GM18508 (cell line): ENCODE measurements around the gene SRGAP1.

ENCODE experiments used
- ATAC-seq: cut with Tn5 transposase; IDR thresholded peaks from one replicate; pipeline ENCODE4 v1.9.1; 2021; ENCODE audit warnings: moderate number of reproducible peaks; ENCODE audit not compliant: insufficient read depth, unreplicated experiment

Gene SRGAP1

DNA sequence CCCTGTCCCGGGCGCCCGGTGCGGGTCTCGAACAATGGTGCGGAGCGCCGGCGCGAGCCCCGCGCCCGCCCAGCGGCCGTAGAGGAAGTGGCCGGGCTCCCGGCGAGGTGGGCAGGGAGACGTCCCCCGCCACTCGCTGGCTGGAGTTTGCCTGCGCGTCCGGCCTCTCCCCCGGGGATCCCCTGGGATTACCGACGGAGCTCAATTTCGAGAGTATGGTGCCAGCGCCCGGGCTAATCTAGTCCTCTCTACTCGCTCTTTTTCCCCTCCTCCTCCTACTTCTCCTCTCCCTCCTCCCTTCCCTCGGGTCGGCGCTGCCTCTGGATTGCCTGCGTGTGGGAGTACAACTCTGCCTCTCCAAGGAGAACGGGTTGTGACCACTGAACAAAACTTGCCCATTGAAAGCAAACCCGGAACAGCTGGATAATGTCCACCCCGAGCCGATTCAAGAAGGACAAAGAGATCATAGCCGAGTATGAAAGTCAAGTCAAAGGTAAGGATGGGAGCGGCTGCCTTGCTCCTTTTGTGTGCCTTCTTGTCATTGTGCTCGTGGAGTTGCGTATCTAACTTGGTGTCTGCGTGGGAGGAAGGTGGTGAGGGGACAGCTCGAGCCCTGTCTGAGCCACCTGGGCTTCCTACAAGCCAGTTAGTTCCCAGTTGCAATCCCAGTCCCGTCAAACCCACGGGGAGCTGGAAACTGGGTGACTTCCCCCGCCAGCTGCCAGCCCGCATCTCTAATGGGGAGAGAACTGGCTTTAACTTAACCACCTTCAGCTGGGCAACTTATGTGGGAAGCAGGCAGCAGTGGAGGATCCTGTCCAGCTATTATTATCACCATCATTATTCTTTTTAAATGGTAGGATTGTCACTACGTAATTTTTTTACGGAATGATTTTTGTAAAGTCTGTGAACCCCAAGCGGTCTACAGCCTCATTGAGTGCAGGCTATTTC is at the start of gene SRGAP1:
Gene SRGAP1 (plus strand): TSS at position 310 of the 951 bp plus-strand sequence. CDS start 117 bp downstream, at position 427.
- ATAC-seq = no peak

DNA sequence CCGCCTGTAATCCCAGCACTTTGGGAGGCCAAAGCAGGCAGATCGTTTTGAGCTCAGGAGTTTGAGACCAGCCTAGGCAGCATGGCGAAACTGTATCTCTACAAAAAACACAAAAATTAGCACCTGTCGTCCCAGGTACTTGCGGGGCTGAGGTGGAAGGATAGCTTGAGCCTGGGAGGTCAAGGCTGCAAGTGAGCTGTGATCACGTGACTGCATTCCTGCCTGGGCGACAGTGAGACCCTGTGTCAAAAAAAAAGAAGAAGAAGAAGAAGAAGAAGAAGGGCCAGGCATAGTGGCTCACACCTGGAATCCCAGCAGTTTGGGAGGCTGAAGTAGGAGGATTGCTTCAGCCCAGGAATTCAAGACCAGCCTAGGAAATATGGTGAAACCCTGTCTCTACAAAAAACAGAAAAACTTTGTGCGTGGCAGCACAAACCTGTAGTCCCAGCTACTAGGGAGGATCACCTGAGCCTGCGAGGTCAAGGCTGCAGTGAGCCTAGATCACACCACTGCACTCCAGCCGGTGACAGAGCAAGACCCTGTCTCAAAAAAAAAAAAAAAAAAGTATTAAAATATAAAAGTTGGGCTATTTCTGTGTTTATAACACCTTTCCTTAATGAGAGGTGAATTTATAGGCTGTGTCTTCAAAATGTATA is 49.3 kb upstream of the SRGAP1 start:
- no peak for ATAC-seq

DNA sequence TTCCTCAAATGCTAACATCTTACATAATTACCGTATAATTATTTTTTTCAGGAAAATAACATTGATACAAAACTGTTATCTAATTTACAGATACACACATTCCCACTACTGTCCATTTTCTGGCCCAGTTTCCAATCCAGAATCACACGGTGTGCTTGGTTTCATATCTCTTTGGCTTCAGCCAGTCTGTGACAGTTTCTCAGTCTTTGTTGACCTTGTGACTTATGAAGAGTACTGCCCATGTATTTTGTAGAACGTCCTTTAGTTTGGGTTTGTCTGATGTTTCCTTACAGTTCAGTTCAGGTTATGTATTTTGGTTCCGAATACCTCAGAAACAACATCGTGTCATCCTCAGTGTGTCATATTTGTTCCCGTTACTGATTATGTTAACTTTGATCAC is 48.6 kb upstream of the SRGAP1 start:
- ATAC-seq = no peak

DNA sequence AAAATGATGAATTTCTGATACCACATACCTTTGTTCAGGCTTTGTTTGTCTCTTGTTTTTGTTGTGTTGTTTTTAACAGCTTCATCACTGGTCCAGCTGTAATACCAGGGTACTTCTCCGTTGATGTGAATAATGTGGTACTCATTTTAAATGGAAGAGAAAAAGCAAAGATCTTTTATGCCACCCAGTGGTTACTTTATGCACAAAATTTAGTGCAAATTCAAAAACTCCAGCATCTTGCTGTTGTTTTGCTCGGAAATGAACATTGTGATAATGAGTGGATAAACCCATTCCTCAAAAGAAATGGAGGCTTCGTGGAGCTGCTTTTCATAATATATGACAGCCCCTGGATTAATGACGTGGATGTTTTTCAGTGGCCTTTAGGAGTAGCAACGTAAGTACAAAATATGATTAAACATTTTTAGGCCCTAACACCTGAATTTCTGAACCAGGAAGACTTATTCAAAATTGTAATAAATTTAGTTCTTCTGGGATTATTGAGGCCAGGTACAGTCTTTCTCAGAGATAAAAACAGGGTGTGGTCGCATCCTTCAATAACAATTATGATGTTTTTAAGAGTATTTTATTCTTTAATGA is 42.4 kb upstream of the SRGAP1 start:
- no peak for ATAC-seq

DNA sequence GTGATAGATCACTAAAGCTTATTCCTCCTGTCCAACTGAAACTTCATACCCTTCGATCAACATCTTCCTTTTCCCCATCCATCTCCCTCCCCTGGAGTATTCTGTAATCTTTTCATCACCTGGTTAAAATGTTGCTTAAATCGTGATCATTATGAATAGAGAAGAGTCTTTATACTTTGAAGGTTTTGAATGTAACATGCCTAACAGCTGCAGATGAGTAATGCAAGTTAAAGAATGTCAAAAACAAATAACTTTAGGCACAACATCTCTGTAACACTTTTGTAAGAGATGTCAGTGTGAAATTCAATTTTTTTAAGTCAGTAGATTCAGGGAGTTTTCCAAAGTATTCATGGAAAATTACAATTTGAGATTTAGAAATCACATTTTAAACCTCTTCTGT is 39.8 kb upstream of the SRGAP1 start:
- no peak for ATAC-seq

DNA sequence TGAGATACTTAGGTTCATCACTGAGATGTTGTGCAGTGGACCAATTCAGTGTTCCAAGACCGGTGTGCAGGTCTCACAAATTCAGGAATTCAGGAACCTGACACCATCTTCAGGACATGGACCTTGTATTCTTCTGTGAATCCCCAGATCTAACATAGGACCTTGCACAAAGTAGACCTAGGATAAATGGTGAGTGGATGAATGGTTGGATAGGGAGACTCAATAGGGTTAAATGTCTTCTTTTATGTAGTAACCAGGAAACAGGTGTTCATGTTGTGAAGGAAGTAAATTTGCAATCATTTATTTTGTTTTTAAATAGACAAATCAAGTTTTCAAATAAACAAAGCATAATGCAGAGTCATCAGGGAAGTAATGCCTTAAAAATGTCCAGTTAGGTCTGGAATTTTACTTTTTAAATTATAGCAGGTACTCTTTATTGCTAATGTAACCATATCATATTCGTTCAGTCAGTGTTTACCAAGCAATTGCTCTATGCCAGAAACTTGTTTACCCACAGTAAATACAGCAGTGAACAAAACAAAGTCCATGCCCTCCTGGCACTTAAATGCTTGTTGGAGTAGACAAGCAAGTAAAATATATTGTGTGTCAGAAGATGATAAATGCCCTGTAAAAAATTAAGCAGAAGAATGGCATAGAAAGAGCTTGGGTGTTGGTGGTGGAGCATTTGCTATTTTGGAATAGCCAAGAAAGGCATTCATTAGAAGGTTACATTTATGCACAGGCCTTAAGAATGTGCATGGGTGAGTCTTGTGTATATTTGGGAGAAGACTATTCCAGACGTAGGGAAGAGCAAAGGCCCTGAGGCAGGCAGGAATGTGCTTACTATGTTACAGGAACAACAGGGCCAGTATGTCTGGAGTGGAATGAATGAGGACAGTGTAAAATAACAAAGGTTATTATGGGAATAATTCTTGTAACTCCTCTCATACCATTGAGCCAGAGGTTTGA is 38.5 kb upstream of the SRGAP1 start:
- ATAC-seq = no peak

DNA sequence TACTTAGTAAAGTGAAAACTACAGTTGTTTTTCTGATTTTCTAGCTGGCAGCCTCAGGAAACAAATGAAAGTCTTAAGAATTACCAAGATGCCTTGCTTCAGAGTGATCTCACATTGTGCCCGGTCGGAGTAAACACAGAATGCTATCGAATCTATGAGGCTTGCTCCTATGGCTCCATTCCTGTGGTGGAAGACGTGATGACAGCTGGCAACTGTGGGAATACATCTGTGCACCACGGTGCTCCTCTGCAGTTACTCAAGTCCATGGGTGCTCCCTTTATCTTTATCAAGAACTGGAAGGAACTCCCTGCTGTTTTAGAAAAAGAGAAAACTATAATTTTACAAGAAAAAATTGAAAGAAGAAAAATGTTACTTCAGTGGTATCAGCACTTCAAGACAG is 35.9 kb upstream of the SRGAP1 start:
- no peak for ATAC-seq

DNA sequence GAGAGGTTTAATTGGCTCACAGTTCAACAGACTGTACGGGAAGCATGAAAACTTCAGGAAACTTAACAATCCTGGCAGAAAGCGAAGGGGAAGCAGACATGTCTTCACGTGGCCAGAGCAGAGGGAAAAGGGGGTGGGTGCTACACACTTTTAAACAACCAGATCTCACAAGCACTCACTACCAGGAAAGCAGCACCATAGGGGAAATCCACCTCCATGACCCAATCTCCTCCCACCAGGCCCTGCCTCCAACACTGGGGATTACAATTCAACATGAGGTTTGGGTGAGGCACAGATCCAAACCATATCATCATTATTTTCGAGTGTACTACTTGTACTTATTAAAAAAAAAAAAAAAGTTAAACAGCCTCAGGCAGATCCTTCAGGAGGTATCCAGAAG is 34.9 kb upstream of the SRGAP1 start:
- no peak for ATAC-seq

DNA sequence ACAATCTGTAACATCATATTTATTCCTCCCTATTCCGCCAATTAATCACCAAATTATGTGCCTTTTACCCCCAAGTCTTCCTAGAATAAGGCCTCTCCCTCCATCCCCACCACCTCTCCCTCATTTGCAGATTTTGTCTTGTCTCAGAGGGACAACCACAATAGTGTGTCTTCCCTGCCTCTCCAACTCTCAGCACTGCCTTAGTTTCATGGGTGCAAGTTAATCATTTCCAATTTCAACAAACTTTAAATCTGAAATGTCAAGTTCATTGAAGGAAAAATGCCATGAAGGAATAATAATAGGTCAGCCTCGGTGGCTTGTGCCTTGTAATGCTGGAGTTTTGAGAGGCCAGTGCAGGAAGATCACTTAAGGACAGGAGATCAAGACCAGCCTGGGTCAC is 33.2 kb upstream of the SRGAP1 start:
- ATAC-seq = no peak

DNA sequence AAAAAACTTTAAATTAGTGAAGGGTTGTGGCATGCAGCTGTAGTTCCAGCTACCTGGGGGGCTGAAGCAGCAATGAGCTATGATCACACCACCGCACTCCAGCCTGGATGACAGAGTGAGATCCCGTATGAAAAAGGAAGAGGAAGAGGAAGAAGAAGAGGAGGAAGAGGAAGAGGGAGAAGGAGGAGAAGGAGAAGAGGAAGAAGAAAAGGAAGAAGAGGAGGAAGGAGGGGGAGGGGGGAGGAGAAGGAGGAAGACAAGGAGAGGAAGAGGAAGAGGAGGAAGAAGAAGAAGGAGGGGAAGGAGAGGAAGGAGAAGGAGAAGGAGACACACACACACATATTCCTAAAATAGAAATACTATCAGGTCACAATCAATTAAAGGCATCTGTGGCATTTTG is 32.7 kb upstream of the SRGAP1 start:
- no peak for ATAC-seq

DNA sequence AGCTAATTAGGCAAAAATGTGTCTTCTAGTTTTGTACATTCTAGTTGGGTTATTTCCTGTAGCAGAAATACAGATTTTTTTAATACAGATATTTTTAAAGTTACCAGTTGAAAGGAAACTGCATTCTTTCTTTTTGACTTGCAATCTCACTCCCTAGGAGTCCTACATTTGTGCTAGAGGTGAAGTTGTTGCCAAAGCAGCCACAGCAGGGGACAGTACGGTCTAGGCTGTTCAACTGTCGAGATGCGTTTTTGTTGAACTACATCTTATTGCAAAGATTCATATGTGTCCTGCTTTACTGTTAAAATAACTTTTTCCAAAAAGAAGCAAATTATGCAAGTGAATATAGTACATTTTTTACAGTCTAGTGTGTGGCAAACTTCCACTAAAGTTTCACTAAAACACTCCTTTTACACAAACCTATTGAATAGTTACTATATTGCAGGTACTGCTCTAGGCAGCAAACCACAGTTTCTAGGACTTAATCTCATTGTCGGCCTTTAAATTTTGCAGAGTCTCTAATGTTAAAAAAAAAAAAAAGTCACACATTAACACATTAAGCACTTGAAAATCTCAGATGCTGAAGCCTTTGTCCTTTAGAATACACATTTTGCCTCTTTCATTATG is 30.2 kb upstream of the SRGAP1 start:
- no peak for ATAC-seq

DNA sequence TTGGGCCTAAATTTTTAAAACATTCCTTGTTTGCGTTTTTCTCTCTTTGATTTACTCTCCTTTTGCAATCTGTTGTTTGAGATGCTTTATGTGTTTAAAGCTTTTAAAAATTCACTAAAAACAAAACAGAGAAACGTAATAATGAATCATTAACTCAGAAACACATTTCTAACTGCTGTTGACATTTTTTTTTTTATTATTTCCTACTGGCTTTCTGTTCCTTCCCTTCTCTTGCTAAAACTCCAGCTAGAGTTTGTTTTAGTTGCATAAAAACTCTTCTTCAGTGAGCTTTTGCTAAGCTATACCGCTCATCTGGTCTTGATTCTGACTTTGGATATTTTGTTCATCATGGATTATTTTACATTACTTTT is 29.0 kb upstream of the SRGAP1 start:
- no peak for ATAC-seq

DNA sequence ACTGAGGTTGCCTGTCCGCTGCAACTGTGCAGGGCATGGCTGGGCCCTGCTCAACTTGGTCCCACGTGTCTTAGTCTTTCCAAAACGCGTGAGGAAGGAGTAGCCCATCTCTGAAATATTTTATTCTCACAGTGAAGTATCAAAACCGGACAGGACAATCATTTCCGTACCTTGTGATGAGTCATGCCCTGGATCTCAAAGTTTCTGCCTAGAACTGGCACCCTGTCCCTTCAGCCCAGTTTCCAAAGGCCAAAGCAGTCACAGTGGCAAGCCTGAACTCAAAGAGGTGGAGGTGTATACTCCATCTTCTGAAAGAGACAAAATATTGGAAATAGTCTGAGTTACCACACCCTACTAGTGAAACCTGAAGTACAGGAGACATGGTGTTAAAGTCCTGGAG is 28.5 kb upstream of the SRGAP1 start:
- ATAC-seq = no peak

DNA sequence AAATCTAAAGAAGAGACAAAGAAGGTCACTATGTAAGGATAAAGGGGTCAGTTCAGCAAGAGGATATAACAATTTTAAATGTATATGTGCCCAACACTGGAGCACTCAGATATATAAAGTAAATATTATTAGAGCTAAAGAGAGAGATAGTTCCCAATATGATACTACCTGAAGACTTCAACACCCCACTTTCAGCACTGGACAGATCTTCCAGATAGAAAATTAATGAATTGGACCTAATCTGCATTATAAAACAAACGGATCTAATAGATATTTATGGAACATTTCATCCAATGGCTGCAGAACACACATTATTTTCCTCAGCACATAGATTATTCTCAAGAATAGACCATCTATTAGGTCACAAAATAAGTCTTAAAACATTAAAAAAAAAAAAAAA is 24.1 kb upstream of the SRGAP1 start:
- ATAC-seq = no peak

DNA sequence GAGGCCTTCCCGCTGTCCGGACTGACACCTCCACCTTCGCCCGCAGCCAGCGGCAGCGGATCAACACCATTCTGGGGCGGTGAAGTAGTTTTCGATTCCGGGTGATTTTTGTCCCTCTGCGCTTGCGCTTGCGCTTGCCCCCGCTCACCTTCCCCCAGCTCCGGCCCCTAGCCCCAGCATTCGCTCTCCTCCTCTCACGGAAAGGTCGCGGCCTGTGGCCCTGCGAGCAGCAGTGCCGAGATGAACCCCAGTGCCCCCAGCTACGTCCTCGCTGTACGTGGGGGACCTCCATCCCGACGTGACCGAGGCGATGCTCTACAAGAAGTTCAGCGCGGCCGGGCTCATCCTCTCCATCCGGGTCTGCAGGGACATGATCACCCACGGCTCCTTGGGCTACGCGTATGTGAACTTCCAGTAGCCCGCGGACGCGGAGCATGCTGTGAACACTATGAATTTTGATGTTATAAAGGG is 22.7 kb upstream of the SRGAP1 start:
- ATAC-seq = no peak

DNA sequence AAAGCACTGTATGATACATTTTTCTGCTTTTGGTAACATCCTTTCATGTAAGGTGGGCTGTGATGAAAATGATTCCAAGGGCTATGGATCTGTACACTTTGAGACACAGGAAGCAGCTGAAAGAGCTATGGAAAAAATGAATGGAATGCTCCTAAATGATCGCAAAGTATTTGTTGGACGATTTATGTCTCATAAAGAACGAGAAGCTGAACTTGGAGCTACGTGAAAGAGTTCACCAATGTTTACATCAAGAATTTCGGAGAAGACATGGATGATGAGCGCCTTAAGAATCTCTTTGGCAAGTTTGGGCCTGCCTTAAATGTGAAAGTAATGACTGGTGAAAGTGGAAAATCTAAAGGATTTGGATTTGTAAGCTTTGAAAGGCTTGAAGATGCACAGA is 22.1 kb upstream of the SRGAP1 start:
- no peak for ATAC-seq

DNA sequence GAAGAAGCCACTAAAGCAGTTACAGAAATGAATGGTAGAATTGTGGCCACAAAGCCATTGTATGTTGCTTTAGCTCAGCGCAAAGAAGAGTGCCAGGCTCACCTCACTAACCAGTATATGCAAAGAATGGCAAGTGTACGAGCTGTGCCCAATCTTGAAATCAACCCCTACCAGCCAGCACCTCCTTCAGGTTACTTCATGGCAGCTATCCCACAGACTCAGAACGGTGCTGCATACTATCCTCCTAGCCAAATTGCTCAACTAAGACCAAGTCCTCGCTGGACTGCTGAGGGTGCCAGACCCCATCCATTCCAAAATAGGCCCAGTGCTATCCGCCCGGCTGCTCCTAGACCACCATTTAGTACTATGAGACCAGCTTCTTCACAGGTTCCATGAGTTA is 21.5 kb upstream of the SRGAP1 start:
- ATAC-seq = no peak

DNA sequence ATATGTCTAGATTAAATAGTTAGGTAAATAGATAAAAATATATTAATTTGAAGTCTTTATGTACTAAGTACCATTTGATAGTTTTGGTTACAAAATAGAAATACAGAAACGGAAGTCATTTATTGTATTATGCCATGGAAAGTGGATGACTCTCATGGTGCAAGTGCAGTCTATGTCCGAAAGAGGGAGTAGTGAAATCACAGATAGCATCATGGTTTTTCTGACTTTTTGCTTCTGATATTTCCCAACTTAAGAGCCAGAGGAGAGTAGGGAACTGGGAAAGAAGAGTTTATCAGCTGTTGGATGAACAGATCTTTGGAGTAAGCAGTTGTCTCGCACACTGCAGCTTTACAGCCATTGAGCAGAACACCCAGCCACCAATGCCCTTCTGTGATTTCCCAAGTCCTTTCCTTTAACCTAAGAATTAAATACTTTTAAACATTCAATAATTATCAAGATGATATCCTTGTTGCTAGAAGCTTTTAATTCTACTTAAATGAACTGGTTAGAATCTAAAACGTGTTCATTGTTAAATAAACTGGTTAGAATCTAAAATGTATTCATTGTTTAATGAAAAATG is 18.4 kb upstream of the SRGAP1 start:
- ATAC-seq = peak; percentile 75

DNA sequence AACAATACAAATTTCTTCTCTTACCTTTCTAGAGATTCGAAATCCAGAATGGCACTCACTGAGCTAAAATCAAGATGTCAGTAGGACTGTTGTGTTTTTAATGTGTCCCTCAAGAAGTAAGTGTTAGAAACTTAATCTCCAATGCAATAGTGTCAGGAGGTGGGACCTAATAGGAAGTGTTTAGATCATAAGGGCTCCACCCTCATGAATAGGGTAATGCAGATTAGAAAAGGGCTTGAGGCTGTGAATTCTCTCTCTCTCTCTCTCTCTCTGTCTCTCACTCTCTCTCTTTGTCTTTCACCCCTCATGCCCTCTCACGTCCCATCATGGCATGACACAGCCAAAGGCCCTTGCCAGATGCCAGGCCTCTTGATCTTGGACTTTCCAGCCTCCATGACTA is 15.6 kb upstream of the SRGAP1 start:
- ATAC-seq = no peak
